IMR-90 (cell line): Measurements from ENCODE around the gene PAX5. TPM values are rescaled to one million over a fixed set of nuclear protein-coding genes. Genes with fewer than 3 reads are reported as not detected.

Source experiments
- ATAC-seq: fragments of 200-7000 bp; cut with Tn5 transposase; 2 replicates; pipeline ENCODE4 v1.9.1; 2020; ENCODE audit warnings: low read depth, mild to moderate bottlenecking, moderate library complexity
- BruUV-seq: library from RNA; stranded (reverse); fragments of 400-500 nt; replicated peaks from 2 replicates; lab custom pipeline; 2021; lab: Mats Ljungman, UMichigan
- CTCF ChIA-PET: fragments of 300-600 bp; formaldehyde crosslinking; extraction: SDS; loops from one replicate; lab custom pipeline; 2021; ENCODE audit warnings: antibody characterized with exemption; lab: Yijun Ruan, JAX
- POLR2A ChIA-PET: fragments of 300-600 bp; sonication (Branson Sonifier 250); formaldehyde crosslinking; loops from one replicate; lab custom pipeline; 2022; ENCODE audit warnings: antibody characterized with exemption; ENCODE audit not compliant: unreplicated experiment; lab: Charles Lee
- DNase-seq: peaks from one replicate; pipeline ENCODE4 v3.0.0; 2013
- H2AFZ ChIP-seq: replicated peaks from 2 replicates; pipeline ENCODE3; 2013; ENCODE audit warnings: low read length, mild to moderate bottlenecking; ENCODE audit not compliant: poor library complexity
- H2AK5ac ChIP-seq: 2 replicates; pipeline ENCODE4 v1.6.1; 2013; ENCODE audit warnings: low read depth, low read length, inconsistent platforms
- H2AK9ac ChIP-seq: replicated peaks from 2 replicates; pipeline ENCODE3; 2013; ENCODE audit warnings: mild to moderate bottlenecking, low read depth, low read length, moderate library complexity; ENCODE audit not compliant: poor library complexity
- H2BK120ac ChIP-seq: 2 replicates; pipeline ENCODE4 v1.6.1; 2013; ENCODE audit warnings: low read depth, low read length, inconsistent platforms
- H2BK15ac ChIP-seq: 3 replicates; pipeline ENCODE4 v1.6.1; 2013; ENCODE audit warnings: low read depth, low read length, inconsistent platforms
- H2BK20ac ChIP-seq: 2 replicates; pipeline ENCODE4 v1.6.1; 2013; ENCODE audit warnings: low read depth, mild to moderate bottlenecking, inconsistent platforms, low read length, moderate library complexity
- H2BK5ac ChIP-seq: 2 replicates; pipeline ENCODE4 v1.6.1; 2013; ENCODE audit warnings: mild to moderate bottlenecking, low read depth, low read length, inconsistent platforms; ENCODE audit not compliant: poor library complexity, severe bottlenecking
- H3K14ac ChIP-seq: replicated peaks from 2 replicates; pipeline ENCODE4 v1.6.1; 2013; ENCODE audit warnings: low read depth, low read length, inconsistent platforms
- H3K18ac ChIP-seq: 2 replicates; pipeline ENCODE4 v1.6.1; 2013; ENCODE audit warnings: low read depth, low read length, control low read depth
- H3K23ac ChIP-seq: 2 replicates; pipeline ENCODE4 v1.6.1; 2013; ENCODE audit warnings: low read depth, low read length, inconsistent platforms
- H3K27ac ChIP-seq: 2 replicates; pipeline ENCODE4 v1.5.1; 2013; ENCODE audit warnings: mild to moderate bottlenecking, control low read depth, low read length; ENCODE audit not compliant: insufficient read depth
- H3K27me3 ChIP-seq: 2 replicates; pipeline ENCODE4 v1.6.1; 2013; ENCODE audit warnings: low read length; ENCODE audit not compliant: control insufficient read depth, insufficient read depth
- H3K36me3 ChIP-seq: 2 replicates; pipeline ENCODE4 v1.6.1; 2013; ENCODE audit warnings: low read length, mixed read lengths; ENCODE audit not compliant: control insufficient read depth, insufficient read depth
- H3K4ac ChIP-seq: 2 replicates; pipeline ENCODE4 v1.6.1; 2013; ENCODE audit warnings: low read depth, low read length, inconsistent platforms
- H3K4me1 ChIP-seq: 2 replicates; pipeline ENCODE4 v1.6.1; 2013; ENCODE audit warnings: low read length, mixed read lengths; ENCODE audit not compliant: control insufficient read depth, insufficient read depth
- H3K4me2 ChIP-seq: 2 replicates; pipeline ENCODE4 v1.6.1; 2013; ENCODE audit warnings: low read depth, mild to moderate bottlenecking, control low read depth, low read length, moderate library complexity
- H3K4me3 ChIP-seq: 2 replicates; pipeline ENCODE4 v1.5.1; 2013; ENCODE audit warnings: low read depth, mild to moderate bottlenecking, control low read depth, low read length, moderate library complexity; ENCODE audit not compliant: insufficient read depth
- H3K56ac ChIP-seq: 2 replicates; pipeline ENCODE4 v1.6.1; 2013; ENCODE audit warnings: low read length, inconsistent platforms; ENCODE audit not compliant: insufficient read depth; ENCODE audit errors: extremely low read depth
- H3K79me1 ChIP-seq, 2 experiments: 2 replicates each; pipeline ENCODE4 v1.6.1; 2013; ENCODE audit warnings: low read length in 2 of 2, inconsistent platforms in 1 of 2, low read depth in 1 of 2
- H3K9ac ChIP-seq: 2 replicates; pipeline ENCODE4 v1.6.1; 2013; ENCODE audit warnings: low read depth, low read length, control low read depth
- H3K9me1 ChIP-seq: 2 replicates; pipeline ENCODE4 v1.6.1; 2013; ENCODE audit warnings: low read length, inconsistent platforms; ENCODE audit not compliant: insufficient read depth
- H3K9me3 ChIP-seq: 2 replicates; pipeline ENCODE4 v1.6.1; 2013; ENCODE audit warnings: low read length; ENCODE audit not compliant: control insufficient read depth, insufficient read depth
- H4K20me1 ChIP-seq: 2 replicates; pipeline ENCODE4 v1.6.1; 2013; ENCODE audit warnings: low read length, inconsistent platforms; ENCODE audit not compliant: insufficient read depth
- H4K5ac ChIP-seq: 2 replicates; pipeline ENCODE4 v1.6.1; 2013; ENCODE audit warnings: mild to moderate bottlenecking, low read depth, low read length, control low read depth
- H4K8ac ChIP-seq, 2 experiments: 2 replicates each; pipeline ENCODE4 v1.6.1; 2013; ENCODE audit warnings: low read depth in 2 of 2, low read length in 2 of 2, control low read depth in 1 of 2, inconsistent platforms in 1 of 2
- H4K91ac ChIP-seq: 2 replicates; pipeline ENCODE4 v1.6.1; 2013; ENCODE audit warnings: low read depth, low read length, inconsistent platforms; ENCODE audit not compliant: insufficient read depth
- MXI1 ChIP-seq: IDR thresholded peaks from 2 replicates; pipeline ENCODE4 v1.6.1; 2012; ENCODE audit warnings: low read depth, mild to moderate bottlenecking, low read length, moderate library complexity, borderline replicate concordance
- RCOR1 ChIP-seq: IDR thresholded peaks from 2 replicates; pipeline ENCODE4 v1.6.1; 2012; ENCODE audit warnings: mild to moderate bottlenecking, low read length, improper control_type of control experiment; ENCODE audit not compliant: insufficient replicate concordance
- WGBS, 2 experiments: methylation state at CpG; one replicate each; pipeline versions ENCODE4 v1.1.5 to v1.1.7; 2013; ENCODE audit warnings: missing lambda C conversion rate in 2 of 2; ENCODE audit not compliant: insufficient read length in 1 of 2; ENCODE audit errors: extremely low coverage in 2 of 2; 5-methylcytosine and 5-hydroxymethylcytosine counted together
- dilution Hi-C: fragments of 300-500 bp; cut with HindIII; formaldehyde crosslinking; loops from one replicate; pipeline ENCODE4 v1.14.3; 2018; ENCODE audit warnings: low sequenced_read_pairs; ENCODE audit not compliant: unreplicated experiment
- in situ Hi-C: fragments of 300-500 bp; cut with MboI; formaldehyde crosslinking; loops from 3 replicates; pipeline ENCODE4 v1.14.3; 2019; ENCODE audit warnings: low sequenced_read_pairs, inconsistent platforms, mixed read lengths
- intact Hi-C: fragments of 100-400 bp; cut with micrococcal nuclease; formaldehyde crosslinking; loops from 2 replicates; pipeline ENCODE4 v1.10.0; 2022
- polyA plus RNA-seq, 3 experiments: library from polyadenylated mRNA; depleted of rRNA; stranded (reverse); fragments of >200 nt; gene quantifications; 2 replicates each; pipeline ENCODE4 v1.2.3, GENCODE V29; 2012; ENCODE audit warnings: low replicate concordance in 1 of 3
- total RNA-seq: library from RNA; depleted of rRNA; stranded (reverse); fragments of >200 nt; gene quantifications from 2 replicates; pipeline ENCODE4 v1.2.3, GENCODE V29; 2012

The PAX5 gene
- total and polyA plus RNA-seq, 2 of the 4 experiments (the other 2 are of a cell fraction): not detected

DNA sequence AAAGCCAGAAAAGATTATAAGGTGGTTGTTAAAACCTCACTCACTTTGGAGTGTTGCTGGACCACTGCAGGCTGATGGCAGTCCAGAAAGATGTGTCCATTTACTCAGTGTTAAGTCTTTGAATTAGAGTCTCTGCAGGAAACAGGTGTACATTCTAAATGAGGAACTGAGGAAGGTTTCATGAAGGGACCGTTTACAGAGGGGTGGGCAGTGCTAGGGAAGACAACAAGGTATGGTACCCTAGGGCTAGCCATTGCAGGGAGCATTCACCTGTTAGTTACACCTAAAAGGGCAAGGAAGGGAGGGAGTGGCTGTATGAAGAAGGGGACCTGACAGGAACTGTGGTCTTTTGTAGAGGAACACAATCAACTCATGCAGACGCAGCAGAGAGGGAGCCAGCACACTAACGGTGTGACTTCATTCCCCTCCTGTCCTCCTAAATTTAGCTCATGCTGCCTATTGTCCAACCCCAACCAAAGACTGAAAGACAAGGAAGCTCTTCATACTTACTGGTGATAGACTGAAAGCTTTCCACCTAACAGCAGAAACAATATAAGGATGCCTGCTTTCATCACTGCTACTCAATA lies 32.2 kb upstream of the PAX5 start:
- CTCF ChIA-PET: no interaction called here
- H4K5ac ChIP-seq: no peak overlapping the region
- no peaks in the 10 kb centered on the region for H3K36me3 ChIP-seq
- ATAC-seq (no peak), DNase-seq (no peak)
- in situ Hi-C loops: no loop called here
- H2BK120ac ChIP-seq: no peak overlapping the region
- dilution Hi-C loops: no loop called here
- no peak overlapping the region for H3K4me2 ChIP-seq
- TF ChIP-seq MXI1 (no peak), RCOR1 (no peak)
- H3K56ac ChIP-seq: no peak overlapping the region
- H2BK20ac ChIP-seq: no peak overlapping the region
- intact Hi-C loops: no loop called here
- WGBS, 2 experiments: no CpG with 5 or more reads among the region's 3 CpGs
- H2AK9ac ChIP-seq: no peak overlapping the region
- no peak overlapping the region for H3K4ac ChIP-seq
- no peak overlapping the region for H4K91ac ChIP-seq
- no TSS peak for BruUV-seq
- H3K4me3 ChIP-seq: no peak overlapping the region
- no peaks in the 10 kb centered on the region for H3K9me1 ChIP-seq
- no peaks in the 10 kb centered on the region for H3K79me1 ChIP-seq
- no peak overlapping the region for H4K8ac ChIP-seq
- no peaks in the 10 kb centered on the region for H3K4me1 ChIP-seq
- H3K14ac ChIP-seq: no peak overlapping the region
- no peaks in the 10 kb centered on the region for H4K20me1 ChIP-seq
- no peak overlapping the region for H2BK15ac ChIP-seq
- H2AFZ ChIP-seq: no peak overlapping the region
- no peaks in the 10 kb centered on the region for H3K9me3 ChIP-seq
- no peak overlapping the region for H3K18ac ChIP-seq
- H3K9ac ChIP-seq: no peak overlapping the region
- no peak overlapping the region for H2BK5ac ChIP-seq
- H2AK5ac ChIP-seq: no peak overlapping the region
- no peak overlapping the region for H3K27ac ChIP-seq
- H3K27me3 ChIP-seq: peaks cover 20% of the 10 kb centered on the region
- POLR2A ChIA-PET: interaction anchor here (0.6 kb wide), 1 partner anchor 16 kb away, joined by 4 read pairs; no protein-coding TSS in a partner anchor
- H3K23ac ChIP-seq: no peak overlapping the region
